Testis (tissue), 3 donors: ENCODE measurements around the gene GPN3. TPM values are rescaled to one million over a fixed set of nuclear protein-coding genes. Genes with fewer than 3 reads are reported as not detected.
A peak's percentile ranks its signal among the peaks of the same experiment; 100 is the strongest.
"Not testable (repeated sequence)": the region's sequence is repeated elsewhere in the genome, so short reads cannot be mapped to it uniquely, and the experiment has no call there.

Source experiments
- DNase-seq: peaks from one replicate; pipeline ENCODE4 v3.0.0-alpha.2; 2019
- H3K27ac ChIP-seq, 2 donors: fragments of 200-600 bp; sonication (generic); one replicate each; pipeline ENCODE4 v1.5.1; 2019
- H3K27me3 ChIP-seq: fragments of 200-600 bp; sonication (generic); one replicate; pipeline ENCODE4 v1.5.1; 2019
- H3K36me3 ChIP-seq: fragments of 200-600 bp; sonication (generic); one replicate; pipeline ENCODE4 v1.5.1; 2017; ENCODE audit warnings: low read depth; ENCODE audit errors: missing control alignments
- H3K4me1 ChIP-seq: fragments of 200-600 bp; sonication (generic); one replicate; pipeline ENCODE4 v1.5.1; 2019
- H3K4me3 ChIP-seq, 2 donors: fragments of 200-600 bp; sonication (generic); one replicate each; pipeline ENCODE4 v1.5.1; 2017 to 2019
- H3K9me3 ChIP-seq: fragments of 200-600 bp; sonication (generic); one replicate; pipeline ENCODE4 v1.5.1; 2017
- CTCF ChIP-seq, 3 experiments: fragments of 450-650 bp in 2 of 3; fragments of 200-600 bp in 1 of 3; sonication (generic) in 1 of 3; IDR thresholded peaks; one replicate each; pipeline ENCODE4 v1.5.1; 2016 to 2019; ENCODE audit warnings: antibody characterized with exemption in 3 of 3, mild to moderate bottlenecking in 2 of 3, moderate library complexity in 1 of 3
- POLR2A ChIP-seq: fragments of 450-650 bp; IDR thresholded peaks from one replicate; pipeline ENCODE4 v1.6.1; 2017; ENCODE audit warnings: antibody characterized with exemption, mild to moderate bottlenecking, moderate library complexity
- WGBS, 2 donors: methylation state at CpG; one replicate each; pipeline ENCODE4 v1.1.5; 2018; 5-methylcytosine and 5-hydroxymethylcytosine counted together
- intact Hi-C: fragments of 100-400 bp; cut with DNase I; formaldehyde crosslinking; loops from one replicate; pipeline ENCODE4 v1.15.1; 2023; ENCODE audit warnings: low total_unique reads
- polyA plus RNA-seq: library from polyadenylated mRNA; stranded (reverse); fragments of 350-450 nt; fragmentation: Illumina TruSeq; extraction: RNeasy Lipid Tissue Mini Kit (QIAGEN cat#74804); gene quantifications from one replicate; pipeline ENCODE4 v1.2.3, GENCODE V29; 2014; ENCODE audit warnings: low read depth, low replicate concordance; ENCODE audit not compliant: insufficient read depth
- total RNA-seq, 2 donors: library from RNA; depleted of rRNA; stranded (reverse); fragments of >200 nt; gene quantifications; one replicate each; pipeline ENCODE4 v1.2.3, GENCODE V29; 2016

The GPN3 gene
- total and polyA plus RNA-seq, 3 donors from 2014 or later, result 41.8 to 92.8 (median 55.5) TPM

GRCh38 chr12:110498984-110499706 is 31.1 kb upstream of the GPN3 start:
- DNase-seq, result no peak
- Histone ChIP-seq H3K4me1 (no peaks in the 10 kb centered on the region), H3K27ac (no peak overlapping the region), H3K36me3 (no peaks in the 10 kb centered on the region), H3K27me3 (no peaks in the 10 kb centered on the region), H3K9me3 (no peaks in the 10 kb centered on the region), H3K4me3 (no peak overlapping the region)
- intact Hi-C loops, result no loop called here
- 61 to 72% methylated on average over 4 of the region's 4 CpGs for WGBS, 2 donors
- TF ChIP-seq POLR2A (no peak), CTCF (IDR thresholded peaks at IDR 0.05) (no peak)

- H3K4me3 ChIP-seq, result no peak overlapping the region
- TF ChIP-seq POLR2A (no peak), CTCF (IDR thresholded peaks at IDR 0.05) (no peak)
- H3K9me3 ChIP-seq, result no peaks in the 10 kb centered on the region
- H3K27me3 ChIP-seq, result no peaks in the 10 kb centered on the region
- DNase-seq, result no peak
- intact Hi-C loops, result no loop called here
- no peaks in the 10 kb centered on the region for H3K4me1 ChIP-seq
- no peaks in the 10 kb centered on the region for H3K36me3 ChIP-seq
- 87 to 98% methylated on average over 7 of the region's 7 CpGs for WGBS, 2 donors
- H3K27ac ChIP-seq, result no peak overlapping the region
Measured at GRCh38 chr12:110475426-110475825, 7.4 kb upstream of the GPN3 start.

- WGBS, 2 donors, result 0 to 1% methylated on average over 13 to 15 of the region's 15 CpGs
- H3K4me3 ChIP-seq, result peak overlapping the region; percentile 74 to 83
- H3K36me3 ChIP-seq, result no peaks in the 10 kb centered on the region
- H3K27me3 ChIP-seq, result no peaks in the 10 kb centered on the region
- DNase-seq, result no peak
- TF ChIP-seq CTCF (IDR thresholded peaks at IDR 0.05) (no peak), POLR2A (no peak)
- intact Hi-C loops, result loop anchor here (10.0 kb wide), 1 partner anchor 127 kb away; no protein-coding TSS in a partner anchor
- peaks cover 10% of the 10 kb centered on the region for H3K4me1 ChIP-seq
- H3K9me3 ChIP-seq, result no peaks in the 10 kb centered on the region
- peak overlapping the region; percentile 32 to 91 for H3K27ac ChIP-seq
Measured at GRCh38 chr12:110467847-110468213, 227 bp downstream of the GPN3 start.

GRCh38 chr12:110466791-110467190 is 1.3 kb downstream of the GPN3 start:
- Histone ChIP-seq H3K27ac (no peak overlapping the region), H3K4me1 (peaks cover 10% of the 10 kb centered on the region), H3K36me3 (no peaks in the 10 kb centered on the region), H3K27me3 (no peaks in the 10 kb centered on the region), H3K9me3 (no peaks in the 10 kb centered on the region), H3K4me3 (no peak overlapping the region)
- 31 to 54% methylated on average over 5 of the region's 5 CpGs for WGBS, 2 donors
- intact Hi-C loops, result loop anchor here (10.0 kb wide), 1 partner anchor 128 kb away; no protein-coding TSS in a partner anchor
- DNase-seq, result no peak
- TF ChIP-seq CTCF (IDR thresholded peaks at IDR 0.05), result no peak
- TF ChIP-seq POLR2A, result no peak

- intact Hi-C loops, result loop anchor here (10.0 kb wide), 1 partner anchor 129 kb away; no protein-coding TSS in a partner anchor
Measured at GRCh38 chr12:110465765-110466164, 2.3 kb downstream of the GPN3 start.

More at GRCh38 chr12:110465765-110466164, 2.3 kb downstream of the GPN3 start:
- H3K4me1 ChIP-seq, result peaks cover 10% of the 10 kb centered on the region
- not testable (repeated sequence) for H3K27me3 ChIP-seq, H3K36me3 ChIP-seq, DNase-seq, H3K4me3 ChIP-seq, H3K9me3 ChIP-seq, H3K27ac ChIP-seq
- WGBS, 2 donors, result 86 to 88% methylated on average over 11 of the region's 11 CpGs
